NCI-H146 treated with DMSO at 0.1 percent for 48 hours (cell line): ENCODE measurements around the gene TSPO2.

Experiments
- DNase-seq: peaks from one replicate; lab custom pipeline; 2025; ENCODE audit not compliant: unreplicated experiment; lab: John Stamatoyannopoulos, UW

The TSPO2 gene

DNA sequence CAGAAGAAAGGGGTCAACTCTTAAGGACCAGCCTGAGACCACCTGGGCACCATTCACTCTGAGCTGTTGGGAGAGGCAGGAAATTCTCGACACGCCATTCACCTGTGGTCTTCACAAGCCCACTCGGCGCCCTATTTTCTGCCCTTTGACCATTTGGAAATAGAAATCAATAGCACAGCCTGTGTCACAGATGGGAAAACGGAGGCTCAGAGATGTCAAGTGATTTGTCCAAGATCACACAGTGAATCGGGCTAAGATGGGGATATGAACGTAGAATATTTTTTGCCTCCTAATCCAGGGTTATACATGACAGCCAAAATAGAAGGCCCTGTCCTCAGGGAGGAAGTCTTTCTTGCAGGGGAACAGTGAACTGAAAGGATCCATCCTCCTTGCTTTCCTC lies 7.7 kb downstream of the TSPO2 start:
- no peak for DNase-seq

DNA sequence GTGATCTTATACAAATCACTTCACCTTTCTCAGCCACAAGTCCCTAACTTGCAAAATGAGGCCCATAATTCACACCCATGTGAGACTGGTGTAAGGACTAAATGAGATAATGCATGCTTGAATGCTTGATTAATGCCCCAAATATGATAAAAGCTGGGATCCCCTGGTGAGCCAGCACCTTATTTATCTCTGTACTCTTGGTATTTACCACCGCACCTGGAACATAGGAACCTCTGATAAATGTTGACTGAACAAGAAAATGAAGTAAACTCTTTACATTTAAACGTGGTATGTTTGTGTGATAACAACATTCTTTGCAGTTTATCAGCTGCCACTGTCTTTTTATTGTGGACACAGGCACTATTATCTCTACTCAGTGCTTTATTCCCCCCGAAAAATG lies 8.3 kb downstream of the TSPO2 start:
- no peak for DNase-seq

DNA sequence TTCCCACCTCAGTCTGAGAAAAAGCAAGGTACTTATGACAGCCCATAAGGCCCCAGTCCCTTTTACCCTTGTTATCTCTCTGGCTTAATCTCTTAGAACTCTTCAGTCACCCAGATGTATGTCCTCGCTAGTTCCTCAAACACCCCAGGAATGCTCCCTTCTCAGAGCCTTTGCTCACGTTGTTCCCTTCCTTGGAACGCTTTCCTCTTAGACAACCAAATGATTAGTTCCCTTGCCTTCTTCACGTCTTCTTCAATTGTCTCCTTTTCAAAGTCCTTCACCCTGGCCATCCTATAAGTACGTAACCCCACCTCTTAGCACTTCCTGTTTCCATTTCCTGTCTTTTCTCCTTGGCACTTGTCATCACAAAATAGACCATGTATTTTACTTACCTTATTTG lies 9.6 kb downstream of the TSPO2 start:
- peak; percentile 75 for DNase-seq

DNA sequence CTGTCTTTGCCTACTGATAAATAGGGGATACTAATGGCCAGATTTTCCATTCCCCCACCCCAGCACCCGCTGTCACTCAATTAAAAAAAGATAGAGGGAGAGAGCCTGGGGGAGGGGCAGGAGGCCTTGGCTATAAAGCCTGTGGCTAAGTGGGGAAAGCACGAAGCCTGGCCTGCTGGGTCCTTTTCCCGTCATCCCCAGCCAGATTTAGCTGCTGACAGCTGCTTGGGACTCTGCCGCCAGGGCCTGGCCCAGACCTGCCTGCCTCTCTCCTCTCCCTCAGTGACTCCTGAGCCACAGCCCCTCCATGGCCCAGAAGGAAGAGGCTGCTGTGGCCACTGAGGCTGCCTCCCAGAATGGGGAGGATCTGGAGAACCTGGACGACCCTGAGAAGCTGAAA lies 10.8 kb downstream of the TSPO2 start, which contains the start of gene APOBEC2:
TSS of gene APOBEC2 (plus strand) at position 162 of the 400 bp plus-strand sequence. CDS start at position 308, 146 bp downstream.
- DNase-seq, result no peak

DNA sequence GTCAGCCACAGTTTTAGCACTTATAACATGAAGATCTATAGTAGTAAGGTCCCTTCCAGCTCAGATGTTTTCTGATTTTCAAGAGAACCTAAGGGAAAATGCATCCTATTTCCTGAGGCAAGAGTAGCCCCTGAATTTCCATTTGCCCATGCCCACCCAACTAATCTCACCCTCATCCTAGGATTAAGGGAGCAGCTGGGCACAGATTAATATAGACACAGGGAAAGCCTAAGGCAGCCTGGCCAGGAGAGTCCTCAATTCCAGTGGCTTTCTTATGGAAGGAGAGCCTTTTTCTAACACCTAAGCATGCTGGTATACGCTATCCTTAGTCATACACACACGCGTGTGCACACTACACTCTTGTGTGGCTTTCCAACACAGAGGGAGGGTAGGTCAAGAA lies 12.2 kb downstream of the TSPO2 start:
- DNase-seq, result no peak

DNA sequence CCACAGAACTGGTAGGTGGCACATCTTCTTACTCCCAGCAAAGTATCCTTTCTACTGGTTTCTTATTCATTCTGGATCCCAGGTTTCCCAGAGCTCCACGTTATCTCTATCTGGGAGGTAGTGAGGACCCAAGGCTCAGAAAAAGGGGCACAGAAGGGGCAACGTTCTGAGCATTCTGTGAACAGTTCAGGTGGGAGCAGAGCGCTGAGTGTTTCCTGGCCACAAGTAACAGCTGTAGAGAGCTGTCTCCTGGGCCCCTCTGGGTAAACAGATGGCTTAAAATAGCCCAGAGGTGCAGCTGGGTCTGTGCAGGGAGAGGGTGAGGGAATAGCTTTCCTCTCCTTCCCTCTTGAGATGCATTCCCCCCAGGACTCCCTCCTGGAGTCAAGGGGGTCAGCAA lies 12.9 kb downstream of the TSPO2 start:
- no peak for DNase-seq

DNA sequence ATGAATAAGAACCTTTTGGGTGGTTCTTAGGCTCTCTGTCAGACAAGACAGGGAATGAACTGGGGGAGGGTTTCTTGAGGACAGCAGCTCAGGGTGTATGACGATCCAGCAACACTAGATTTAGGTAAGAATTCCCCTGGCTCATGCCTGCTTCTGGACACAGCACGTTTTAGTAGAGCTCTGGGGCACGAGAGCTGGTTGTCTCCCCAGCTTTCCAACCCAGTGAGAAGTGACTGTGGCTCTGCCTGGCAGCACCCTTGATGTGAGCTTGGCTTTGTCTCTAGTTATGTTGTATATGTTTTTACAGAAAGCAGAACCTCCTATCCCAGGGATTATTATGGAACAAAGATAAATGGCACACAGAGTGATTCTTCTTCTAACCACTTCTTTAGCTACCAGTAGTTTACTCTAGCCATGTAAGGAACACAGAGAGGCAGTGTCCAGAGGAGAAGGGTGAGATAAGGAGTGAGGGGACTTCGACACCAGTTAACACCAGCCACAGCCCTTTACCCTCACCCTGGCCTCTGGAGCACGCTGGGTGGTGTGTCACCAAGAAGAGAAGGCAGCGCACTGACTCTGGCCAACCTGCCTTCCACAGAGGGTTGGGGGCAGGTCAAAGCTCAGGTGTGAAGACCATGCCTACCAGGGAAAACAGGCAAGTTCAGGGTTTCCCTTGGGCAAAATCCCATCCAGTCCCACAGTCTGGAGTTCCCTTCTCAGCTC lies 14.7 kb downstream of the TSPO2 start:
- DNase-seq, result no peak

DNA sequence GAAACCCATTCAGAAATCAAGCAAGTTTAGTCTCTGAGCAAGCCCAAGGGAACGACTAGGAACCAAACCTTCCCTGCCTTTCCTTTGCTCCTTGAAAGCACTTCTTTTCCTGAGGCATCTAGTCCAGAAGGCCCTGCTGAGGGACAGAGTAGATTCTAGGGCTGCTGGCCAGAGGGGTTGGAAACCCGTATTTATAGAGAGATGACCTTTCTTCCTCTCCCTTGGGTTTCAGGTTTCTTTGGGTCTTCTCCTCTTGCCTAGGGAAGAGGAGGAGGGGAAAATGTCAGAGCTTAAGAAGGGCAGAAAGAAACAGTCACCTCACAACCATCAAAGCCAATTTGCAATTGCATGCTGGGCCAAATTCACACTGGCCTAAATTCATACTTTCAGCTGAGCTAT lies 16.5 kb downstream of the TSPO2 start:
- DNase-seq, result no peak

DNA sequence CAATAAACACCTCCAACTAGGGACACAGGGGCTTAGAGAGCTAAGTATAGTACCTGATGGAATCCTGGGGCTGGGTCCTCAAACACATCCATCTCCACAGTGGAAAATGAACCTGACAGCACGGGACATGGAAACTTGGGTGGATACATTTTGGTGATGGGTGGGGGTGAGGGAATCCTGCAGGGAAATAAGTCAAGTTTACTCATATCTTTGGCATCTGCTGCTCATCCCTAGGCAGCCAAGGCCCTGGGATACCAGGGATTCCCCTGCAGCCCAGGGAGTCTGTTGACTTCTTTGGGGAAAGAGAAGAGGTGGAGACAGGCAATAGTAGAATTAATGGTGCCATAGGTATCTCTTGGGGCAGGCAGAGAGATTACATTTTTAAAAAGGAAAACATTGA lies 17.3 kb downstream of the TSPO2 start:
- no peak for DNase-seq

DNA sequence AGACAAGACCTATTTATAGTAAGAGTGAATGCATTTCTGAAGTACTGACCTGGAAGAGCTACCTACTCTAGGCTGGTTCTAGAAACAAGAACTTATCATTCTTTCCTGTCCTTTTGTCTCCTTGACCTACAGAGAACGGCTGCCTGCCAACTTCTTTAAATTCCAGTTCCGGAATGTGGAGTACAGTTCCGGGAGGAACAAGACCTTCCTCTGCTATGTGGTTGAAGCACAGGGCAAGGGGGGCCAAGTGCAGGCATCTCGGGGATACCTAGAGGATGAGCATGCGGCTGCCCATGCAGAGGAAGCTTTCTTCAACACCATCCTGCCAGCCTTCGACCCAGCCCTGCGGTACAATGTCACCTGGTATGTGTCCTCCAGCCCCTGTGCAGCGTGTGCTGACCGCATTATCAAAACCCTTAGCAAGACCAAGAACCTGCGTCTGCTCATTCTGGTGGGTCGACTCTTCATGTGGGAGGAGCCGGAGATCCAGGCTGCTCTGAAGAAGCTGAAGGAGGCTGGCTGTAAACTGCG lies 19.0 kb downstream of the TSPO2 start:
- no peak for DNase-seq

DNA sequence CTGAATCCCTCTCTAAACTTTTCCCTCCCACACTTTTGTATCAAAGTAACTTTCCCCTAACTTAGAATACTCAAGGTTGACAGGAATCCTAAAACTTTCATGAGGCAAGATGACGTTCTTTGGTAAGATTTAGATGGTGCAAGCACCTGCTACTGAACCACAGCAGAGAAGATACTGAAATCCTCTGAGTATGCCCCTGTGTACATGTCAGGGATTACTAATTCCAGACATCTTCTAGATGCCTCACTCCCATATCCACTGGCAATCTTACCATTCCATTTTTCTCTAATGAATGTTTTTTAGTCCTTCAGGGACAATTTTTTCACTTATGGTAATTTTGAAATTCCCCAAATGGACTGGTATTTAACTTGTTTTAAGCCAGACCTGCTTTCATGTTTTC lies 19.8 kb downstream of the TSPO2 start:
- no peak for DNase-seq

DNA sequence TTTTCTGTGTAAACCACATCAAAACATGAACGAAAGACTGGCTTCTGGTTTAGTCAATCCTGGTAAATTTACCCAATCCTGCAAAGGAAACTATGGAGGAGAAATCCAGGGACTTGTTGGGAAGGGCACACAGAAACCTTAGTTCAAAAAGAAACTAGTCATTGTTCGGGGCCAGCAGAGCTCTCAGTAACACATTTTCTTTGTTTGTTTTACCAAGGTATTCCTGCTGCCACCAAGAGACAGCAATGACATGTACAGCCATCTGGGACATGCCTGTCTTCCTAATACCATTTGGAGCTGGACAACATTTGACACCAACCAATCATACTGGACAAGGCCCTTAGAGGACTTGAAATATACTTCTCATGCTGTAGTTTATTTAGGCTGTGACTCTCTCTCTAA lies 21.6 kb downstream of the TSPO2 start:
- no peak for DNase-seq

DNA sequence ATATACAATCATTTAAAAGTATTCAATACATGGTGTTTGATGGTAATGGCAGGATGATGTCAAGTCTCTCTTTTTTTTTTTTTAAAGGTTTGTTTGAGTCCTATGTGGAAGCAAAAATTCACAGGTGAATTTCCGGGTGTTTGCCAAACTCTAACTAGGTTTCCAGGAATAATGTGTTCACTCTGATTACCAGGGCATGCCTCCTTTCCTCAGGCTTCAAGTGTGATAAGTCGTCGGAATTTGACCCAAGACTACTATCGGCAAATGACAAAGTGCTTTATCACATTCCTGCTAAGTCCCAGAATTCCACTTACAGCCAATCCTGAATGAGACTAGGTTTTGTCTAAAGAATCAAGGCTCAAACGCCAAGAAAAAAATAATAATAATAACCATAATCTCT lies 22.6 kb downstream of the TSPO2 start:
- DNase-seq, result no peak

DNA sequence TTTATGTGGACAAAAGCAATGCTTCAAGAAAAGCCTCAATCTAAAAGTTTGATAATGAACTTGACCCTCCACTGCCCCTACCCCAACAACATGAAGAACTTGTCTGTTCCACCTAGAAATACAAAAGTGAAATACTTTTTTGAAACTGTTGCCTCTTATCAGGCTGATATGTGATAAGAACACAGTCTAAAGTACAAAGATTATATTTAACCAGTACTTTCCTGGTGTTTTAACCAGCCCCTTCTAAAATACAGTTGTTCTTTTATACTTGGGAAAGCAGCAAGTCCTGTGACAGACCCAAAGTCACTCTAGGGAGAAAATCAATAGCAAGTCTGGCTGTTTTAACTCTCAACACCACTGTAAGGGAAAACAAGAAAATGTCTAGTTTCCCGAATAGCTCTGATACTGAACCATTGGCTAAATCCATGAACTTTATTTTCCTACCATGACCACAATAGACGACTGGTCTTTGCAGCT lies 23.3 kb downstream of the TSPO2 start:
- no peak for DNase-seq

DNA sequence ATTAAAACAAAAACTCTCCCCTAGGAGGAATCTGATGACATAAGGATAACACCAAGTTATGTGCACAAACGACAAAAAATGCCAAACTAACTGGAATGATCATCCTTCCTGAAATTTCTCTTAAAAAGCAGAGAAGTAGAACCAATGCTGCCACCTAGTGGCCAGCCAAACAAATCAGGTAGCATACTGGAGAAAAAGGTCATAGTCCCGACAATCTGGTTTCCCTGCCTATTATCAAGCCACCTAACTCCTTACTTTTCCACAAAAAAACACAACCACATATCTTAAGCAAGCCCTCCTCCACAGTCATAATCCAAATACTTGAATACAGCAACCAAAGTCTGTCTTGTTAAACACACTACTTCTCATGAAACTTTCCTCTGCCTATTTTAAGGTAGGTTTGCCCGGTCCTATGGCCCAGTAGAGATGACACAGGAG lies 24.6 kb downstream of the TSPO2 start:
- DNase-seq, result peak; percentile 81

DNA sequence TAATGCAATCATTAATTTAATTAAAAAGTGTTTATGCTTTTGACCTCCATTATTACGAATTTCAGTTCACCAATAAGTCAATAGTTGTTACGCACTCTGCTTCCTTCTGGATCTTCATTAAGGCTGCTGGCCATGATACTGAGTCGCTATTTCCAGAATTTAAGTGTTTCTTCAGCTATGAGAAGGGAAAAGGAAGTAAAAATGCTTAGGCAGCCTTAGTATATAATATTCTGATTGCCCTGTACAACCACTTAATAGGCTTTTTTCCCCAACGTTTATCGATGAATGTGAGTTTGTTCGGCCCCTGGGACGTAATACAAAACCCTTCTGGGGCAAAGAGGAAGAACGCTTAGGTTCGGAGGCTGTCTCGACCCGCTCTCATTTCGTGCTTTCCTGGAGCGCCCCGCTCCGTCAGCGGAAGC lies 29.2 kb downstream of the TSPO2 start:
- DNase-seq, result no peak

DNA sequence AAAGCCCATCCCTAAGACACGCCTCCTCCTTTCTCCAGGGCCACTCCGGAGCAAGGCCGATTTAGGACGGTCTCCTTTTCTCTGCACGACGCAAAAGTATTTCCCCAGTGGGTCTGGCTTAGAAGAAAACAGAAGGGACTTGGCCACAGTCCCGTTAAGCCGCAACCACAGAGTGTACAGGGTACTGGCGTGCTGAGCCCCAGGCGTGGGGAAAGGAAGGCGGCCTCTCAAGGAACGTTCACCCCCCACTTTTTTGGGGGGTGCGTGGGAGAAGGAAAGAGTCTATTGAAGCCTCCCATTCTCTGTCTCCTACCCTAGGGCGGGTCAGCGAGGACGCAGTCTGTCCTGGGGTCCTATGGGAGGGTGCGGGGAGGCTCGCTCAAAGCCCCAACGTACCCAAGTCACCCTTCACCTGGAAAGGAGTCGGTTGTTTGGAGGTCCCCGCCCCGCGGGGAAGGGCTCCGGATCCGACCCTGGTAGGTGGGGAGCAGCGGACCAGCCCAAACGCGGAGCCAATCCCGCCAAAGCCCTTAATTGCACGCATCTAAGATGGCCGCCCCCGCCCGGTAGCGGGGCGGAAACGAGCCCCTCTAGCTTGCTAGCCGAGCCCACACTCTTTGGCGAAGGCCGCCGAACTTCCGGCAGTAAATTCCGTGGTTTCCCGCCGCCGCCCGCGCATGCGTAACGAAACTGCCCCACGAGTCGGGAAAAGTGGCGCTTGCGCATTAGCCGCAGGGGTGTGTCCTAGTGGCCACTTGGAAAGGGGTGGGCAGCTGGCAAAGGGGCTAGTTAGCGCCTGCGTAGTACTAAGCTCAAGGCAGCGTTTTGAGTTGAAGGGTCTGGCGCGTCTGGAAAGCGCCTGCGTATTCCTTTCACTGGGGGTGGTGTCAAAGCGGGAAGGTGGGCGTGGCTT lies 29.9 kb downstream of the TSPO2 start, which contains the start of gene OARD1:
TSS of gene OARD1 (minus strand) at position 434 of the 913 bp plus-strand sequence. CDS start 722 bp downstream, outside the sequence.
- DNase-seq, result peak; percentile 100

DNA sequence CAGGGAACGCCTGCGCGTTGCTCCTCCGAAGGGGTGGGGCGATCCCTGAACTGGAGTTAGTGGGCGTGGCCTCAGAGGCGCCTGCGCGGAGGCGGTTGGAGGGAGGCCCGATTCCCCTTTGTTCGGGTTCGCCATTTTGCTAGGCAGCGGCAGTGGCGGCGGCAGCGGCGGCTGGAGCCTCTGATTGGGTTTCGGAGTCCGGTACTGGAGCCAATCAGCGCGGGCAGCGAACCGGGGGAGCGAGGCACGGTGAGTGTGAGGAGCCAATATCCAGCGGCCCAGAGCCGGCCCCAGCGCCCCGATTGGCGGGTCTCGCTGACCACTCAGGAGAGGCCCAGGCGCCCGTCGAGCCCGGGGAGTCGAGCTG lies 30.6 kb downstream of the TSPO2 start, which contains the start of gene NFYA:
TSS of gene NFYA (plus strand) at position 139 of the 367 bp plus-strand sequence. CDS start 6,116 bp downstream, outside the sequence.
- DNase-seq, result no peak

DNA sequence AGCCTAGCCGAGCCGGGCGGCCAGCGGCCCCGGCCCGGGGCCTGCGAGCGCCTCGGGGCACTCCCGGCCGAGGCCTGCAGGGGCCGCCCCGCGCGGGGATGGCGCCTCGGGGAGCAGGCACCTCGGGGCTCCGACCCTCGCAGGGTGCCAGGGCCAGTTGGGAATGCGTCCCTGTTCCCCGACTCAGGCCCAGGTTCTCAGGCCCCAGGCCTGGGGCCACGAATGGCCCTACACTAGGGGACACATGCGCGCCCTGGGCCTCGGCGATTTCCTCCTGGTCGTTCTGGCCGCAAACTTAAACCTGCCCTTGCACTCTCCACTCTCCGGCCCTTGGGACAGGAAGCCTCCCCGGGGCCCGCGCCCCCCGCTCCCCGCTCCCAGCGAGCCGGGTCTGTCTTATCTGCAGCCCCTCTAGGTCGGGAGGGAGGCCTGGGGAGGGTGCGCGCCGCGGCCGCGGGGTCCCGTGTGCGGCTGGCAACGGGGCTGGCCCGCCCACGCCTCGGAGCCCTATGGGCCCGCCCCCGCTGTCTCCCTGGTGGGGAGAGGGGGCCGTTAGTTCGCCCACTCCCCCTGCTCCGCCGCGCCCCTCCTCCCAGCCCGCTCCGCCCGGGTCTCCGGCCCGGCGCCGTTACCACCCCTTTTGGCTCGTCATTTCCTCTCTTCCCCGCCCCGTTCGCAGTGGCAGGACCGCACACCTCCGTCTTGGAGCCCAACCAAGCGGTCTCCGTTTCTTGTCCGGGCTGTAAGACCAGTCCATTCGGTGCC lies 31.1 kb downstream of the TSPO2 start:
- DNase-seq, result peak; percentile 83

DNA sequence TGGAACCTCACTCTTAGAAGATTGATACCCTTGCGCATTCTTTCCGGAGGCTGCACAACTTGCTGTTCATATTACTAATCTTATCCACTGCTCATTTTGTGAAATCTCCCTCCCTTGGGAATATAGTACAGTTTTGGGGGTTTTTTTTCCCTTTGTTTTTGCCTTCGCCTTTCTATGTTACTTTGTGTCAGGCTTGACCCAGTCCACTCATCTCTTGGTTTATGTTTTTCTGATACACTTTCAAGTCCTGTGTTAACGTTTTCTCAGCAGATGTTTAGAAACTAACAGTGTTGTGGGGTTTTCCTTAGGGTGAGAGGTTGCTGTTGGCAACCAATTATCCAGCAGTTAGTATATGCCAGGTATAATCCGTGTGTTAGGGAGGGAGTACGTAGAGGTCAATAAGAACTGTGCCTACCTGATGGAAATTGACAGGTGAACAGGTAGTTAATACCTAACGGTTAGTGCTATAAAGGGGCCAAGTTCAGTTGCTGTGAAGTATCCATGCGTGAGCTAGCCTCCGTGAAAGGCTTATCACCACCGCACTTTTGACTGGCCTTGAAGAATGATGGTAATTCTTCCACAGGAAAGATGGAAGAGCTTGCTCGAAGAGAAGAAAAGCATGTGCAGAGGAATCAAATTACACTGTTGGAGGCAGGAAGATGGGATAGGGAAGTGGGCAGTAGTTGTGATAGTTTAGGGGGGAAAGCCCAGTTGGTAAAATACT lies 31.9 kb downstream of the TSPO2 start:
- DNase-seq, result peak; percentile 57
